GM10248 (cell line): ENCODE measurements around the gene OBP2B.
"Not testable (repeated sequence)": the region's sequence is repeated elsewhere in the genome, so short reads cannot be mapped to it uniquely, and the experiment has no call there.

Experiments used
- CTCF ChIA-PET: fragments of 300-600 bp; sonication (Branson Sonifier 250); formaldehyde crosslinking; extraction: SDS; loops from one replicate; lab custom pipeline; 2021; ENCODE audit warnings: antibody characterized with exemption; lab: Yijun Ruan, JAX
- POLR2A ChIA-PET: fragments of 350-650 bp; sonication (Branson Sonifier 250); formaldehyde crosslinking; extraction: SDS; loops from one replicate; lab custom pipeline; 2020; ENCODE audit warnings: antibody characterized with exemption; lab: Yijun Ruan, JAX
- DNase-seq: peaks from one replicate; pipeline ENCODE4 v3.0.0; 2012; ENCODE audit errors: extremely low spot score
- CTCF ChIP-seq: IDR thresholded peaks from 2 replicates; pipeline ENCODE4 v1.5.1; 2012; ENCODE audit warnings: mild to moderate bottlenecking, low read depth; ENCODE audit errors: extremely low read depth, missing control alignments, control extremely low read depth

OBP2B gene

GRCh38 chr9:133226219-133227171, 17.4 kb upstream of the OBP2B start:
- no peak for TF ChIP-seq CTCF
- ChIA-PET POLR2A (no interaction called here), CTCF (interaction anchor here (1.5 kb wide), 1 partner anchor 13 kb away, joined by 3 read pairs; no protein-coding TSS in a partner anchor)
- DNase-seq = no peak

GRCh38 chr9:133225171-133226011, 16.3 kb upstream of the OBP2B start:
- ChIA-PET CTCF (interaction anchor here (1.5 kb wide), 1 partner anchor 14 kb away, joined by 3 read pairs; no protein-coding TSS in a partner anchor), POLR2A (no interaction called here)

GRCh38 chr9:133224762-133225161, 15.7 kb upstream of the OBP2B start:
- TF ChIP-seq CTCF = no peak
- DNase-seq = no peak
- CTCF ChIA-PET = interaction anchor here (1.5 kb wide), 1 partner anchor 15 kb away, joined by 3 read pairs; no protein-coding TSS in a partner anchor
- POLR2A ChIA-PET = no interaction called here

More at GRCh38 chr9:133225171-133226011, 16.3 kb upstream of the OBP2B start:
- DNase-seq = no peak
- TF ChIP-seq CTCF = no peak

- CTCF ChIA-PET = interaction anchor here (1.1 kb wide), 1 partner anchor 17 kb away, joined by 3 read pairs; no protein-coding TSS in a partner anchor
- POLR2A ChIA-PET, DNase-seq: not testable (repeated sequence)
These were observed 14.2 kb upstream of the OBP2B start for GRCh38 chr9:133223159-133223756.

- CTCF ChIA-PET, DNase-seq, POLR2A ChIA-PET: not testable (repeated sequence)
These were observed 12.9 kb upstream of the OBP2B start for GRCh38 chr9:133221994-133222393.

- no peak for DNase-seq
- ChIA-PET POLR2A (no interaction called here), CTCF (no interaction called here)
- TF ChIP-seq CTCF = no peak
These were observed 12.2 kb upstream of the OBP2B start for GRCh38 chr9:133221177-133221809.

GRCh38 chr9:133218049-133218975, 9.3 kb upstream of the OBP2B start:
- DNase-seq, CTCF ChIA-PET, POLR2A ChIA-PET: not testable (repeated sequence)

- DNase-seq, POLR2A ChIA-PET, CTCF ChIA-PET: not testable (repeated sequence)
These were observed 8.4 kb upstream of the OBP2B start for GRCh38 chr9:133217333-133217988.

- POLR2A ChIA-PET, DNase-seq: not testable (repeated sequence)
- CTCF ChIA-PET = interaction anchor here (1.1 kb wide), 1 partner anchor 34 kb away, joined by 4 read pairs; no protein-coding TSS in a partner anchor
These were observed 5.2 kb upstream of the OBP2B start for GRCh38 chr9:133214276-133214675.
